Measurements from ENCODE around the gene IRF7. TPM values are rescaled to one million over a fixed set of nuclear protein-coding genes. Genes with fewer than 3 reads are reported as not detected.

IRF7 gene
- total and polyA plus RNA-seq, 4 donors: 15.7 to 62.4 (median 37.0) TPM

- no peak overlapping the region for H3K4me3 ChIP-seq (ENCODE audit: low read depth in 1 of 3, low read length in 3 of 3)
- H3K36me3 ChIP-seq (ENCODE audit: control insufficient read depth in 4 of 4, insufficient read depth in 3 of 4, low read depth in 1 of 4, low read length in 3 of 4): peaks cover 29 to 59% (median 35%) of the 10 kb centered on the region in 4 donors
- H3K4me1 ChIP-seq (ENCODE audit: control insufficient read depth in 4 of 4, insufficient read depth in 4 of 4, low read length in 3 of 4): peaks cover 15 to 74% (median 36%) of the 10 kb centered on the region in 4 donors
- WGBS: 88% methylated on average over 35 of the region's 35 CpGs
- peak overlapping the region in 1 of 2 donors; percentile 1 for H3K27ac ChIP-seq (ENCODE audit: low read depth in 1 of 2, low read length in 2 of 2)
- TF ChIP-seq TAF1 (conservative IDR thresholded peaks at IDR 0.05) (no peak), RAD21 (IDR thresholded peaks at IDR 0.05) (no peak), NR2F2 (IDR thresholded peaks at IDR 0.05) (no peak), REST (IDR thresholded peaks at IDR 0.05) (no peak), CTCF (IDR thresholded peaks at IDR 0.05; ENCODE audit: low read depth, low read length, missing input control) (no peak), RXRA (IDR thresholded peaks at IDR 0.05) (no peak), FOXA1 (IDR thresholded peaks at IDR 0.05) (no peak), GABPA (IDR thresholded peaks at IDR 0.05 in 1 of 2, conservative IDR thresholded peaks at IDR 0.05 in 1 of 2) (no peak), SP1 (IDR thresholded peaks at IDR 0.05) (no peak)
- DNase-seq (ENCODE audit: low spot score): no peak
- H3K27me3 ChIP-seq (ENCODE audit: control insufficient read depth in 4 of 4, insufficient read depth in 4 of 4, low read length in 3 of 4): no peaks in the 10 kb centered on the region
- H3K9ac ChIP-seq (ENCODE audit: low read depth in 1 of 2, low read length in 2 of 2): no peak overlapping the region
- no peaks in the 10 kb centered on the region for H3K9me3 ChIP-seq (ENCODE audit: control insufficient read depth in 4 of 4, low read length in 3 of 4)
Measured at GRCh38 chr11:607020-607780, 8.6 kb downstream of the IRF7 start.

- no peak overlapping the region for H3K4me3 ChIP-seq (ENCODE audit: low read depth in 1 of 3, low read length in 3 of 3)
- no peak for DNase-seq (ENCODE audit: low spot score)
- peaks cover 34 to 65% (median 37%) of the 10 kb centered on the region in 4 donors for H3K36me3 ChIP-seq (ENCODE audit: control insufficient read depth in 4 of 4, insufficient read depth in 3 of 4, low read depth in 1 of 4, low read length in 3 of 4)
- no peaks in the 10 kb centered on the region for H3K9me3 ChIP-seq (ENCODE audit: control insufficient read depth in 4 of 4, low read length in 3 of 4)
- TF ChIP-seq RAD21 (IDR thresholded peaks at IDR 0.05) (peak in 1 of 2 donors; percentile 35), HNF4A (conservative IDR thresholded peaks at IDR 0.05) (peak in 1 of 2 donors; percentile 36), REST (IDR thresholded peaks at IDR 0.05) (peak; percentile 30), SP1 (IDR thresholded peaks at IDR 0.05) (peak; percentile 30), YY1 (IDR thresholded peaks at IDR 0.05) (no peak), FOXA1 (IDR thresholded peaks at IDR 0.05) (no peak), RXRA (IDR thresholded peaks at IDR 0.05) (peak; percentile 13 to 36)
- H3K4me1 ChIP-seq (ENCODE audit: control insufficient read depth in 4 of 4, insufficient read depth in 4 of 4, low read length in 3 of 4): peaks cover 13 to 64% (median 29%) of the 10 kb centered on the region in 4 donors
- H3K9ac ChIP-seq (ENCODE audit: low read depth in 1 of 2, low read length in 2 of 2): no peak overlapping the region
- WGBS: 46% methylated on average over 19 of the region's 19 CpGs
- no peaks in the 10 kb centered on the region for H3K27me3 ChIP-seq (ENCODE audit: control insufficient read depth in 4 of 4, insufficient read depth in 4 of 4, low read length in 3 of 4)
- peak overlapping the region; percentile 1 to 39 for H3K27ac ChIP-seq (ENCODE audit: low read depth in 1 of 2, low read length in 2 of 2)
Measured at GRCh38 chr11:606245-606644, 9.5 kb downstream of the IRF7 start.

All from liver (tissue), 9 donors.